H1 (cell line): ENCODE results near the gene TLE3. TPM values are rescaled to one million over a fixed set of nuclear protein-coding genes. Genes with fewer than 3 reads are reported as not detected.

Source experiments
- CTCF ChIA-PET: fragments of 300-600 bp; sonication (Branson Sonifier 250); formaldehyde crosslinking; loops from one replicate; lab custom pipeline; 2021; ENCODE audit not compliant: partially characterized antibody; lab: Charles Lee
- POLR2A ChIA-PET: fragments of 300-600 bp; sonication (Branson Sonifier 250); formaldehyde crosslinking; loops from one replicate; lab custom pipeline; 2021; ENCODE audit warnings: inconsistent platforms; ENCODE audit not compliant: partially characterized antibody; lab: Charles Lee
- DNase-seq, 2 experiments: peaks; one replicate each; pipeline versions ENCODE4 v3.0.0 to v3.0.0-alpha.2; 2010 to 2022; ENCODE audit warnings: low spot score in 2 of 2, low read depth in 1 of 2, mixed read lengths in 1 of 2
- FAIRE-seq: peaks from 2 replicates; lab custom pipeline; 2011; peaks lifted over from hg19 to GRCh38; lab: Jason Lieb, UNC
- H2AFZ ChIP-seq: 2 replicates; pipeline ENCODE4 v1.8.1; 2012; ENCODE audit warnings: low read length, inconsistent platforms
- H2AK5ac ChIP-seq: 2 replicates; pipeline ENCODE4 v1.6.1; 2013; ENCODE audit warnings: low read depth, low read length
- H2BK120ac ChIP-seq: replicated peaks from 2 replicates; pipeline ENCODE3; 2013; ENCODE audit warnings: low read depth, low read length, inconsistent platforms
- H2BK12ac ChIP-seq: 2 replicates; pipeline ENCODE4 v1.6.1; 2013; ENCODE audit warnings: low read depth, low read length
- H2BK15ac ChIP-seq: 2 replicates; pipeline ENCODE4 v1.6.1; 2013; ENCODE audit warnings: low read length
- H2BK20ac ChIP-seq: 2 replicates; pipeline ENCODE4 v1.6.1; 2013; ENCODE audit warnings: low read length
- H2BK5ac ChIP-seq: 2 replicates; pipeline ENCODE4 v1.6.1; 2013; ENCODE audit warnings: low read depth, low read length
- H3K14ac ChIP-seq: 2 replicates; pipeline ENCODE4 v1.6.1; 2013; ENCODE audit warnings: inconsistent platforms; ENCODE audit not compliant: insufficient read length
- H3K18ac ChIP-seq: 2 replicates; pipeline ENCODE4 v1.6.1; 2013; ENCODE audit warnings: low read length; ENCODE audit errors: extremely low read depth
- H3K23ac ChIP-seq: 2 replicates; pipeline ENCODE4 v1.6.1; 2013; ENCODE audit warnings: inconsistent platforms; ENCODE audit not compliant: insufficient read length
- H3K23me2 ChIP-seq: 2 replicates; pipeline ENCODE4 v1.6.1; 2013; ENCODE audit warnings: low read depth, low read length
- H3K27ac ChIP-seq: 2 replicates; pipeline ENCODE4 v1.6.1; 2011; ENCODE audit warnings: low read depth, low read length, inconsistent platforms
- H3K27me3 ChIP-seq, 4 experiments: replicated peaks in 1 of 4; 1 replicate in 1 of 4; 2 replicates in 3 of 4; pipeline versions ENCODE4 v1.6.1 to v1.8.1; 2011 to 2013; ENCODE audit warnings: low read length in 3 of 4, mild to moderate bottlenecking in 3 of 4, inconsistent platforms in 2 of 4, mixed read lengths in 2 of 4, moderate library complexity in 1 of 4; ENCODE audit not compliant: control insufficient read depth in 3 of 4, insufficient read depth in 3 of 4; ENCODE audit errors: extremely low read depth in 1 of 4
- H3K36me3 ChIP-seq, 4 experiments: 2 replicates each; pipeline versions ENCODE4 v1.6.1 to v1.8.1; 2011 to 2013; ENCODE audit warnings: mild to moderate bottlenecking in 4 of 4, low read length in 3 of 4, moderate library complexity in 2 of 4, control low read depth in 1 of 4, inconsistent platforms in 1 of 4; ENCODE audit not compliant: insufficient read depth in 4 of 4, control insufficient read depth in 2 of 4
- H3K4ac ChIP-seq: replicated peaks from 2 replicates; pipeline ENCODE3; 2013; ENCODE audit warnings: low read length, low read depth, mixed read lengths, inconsistent platforms; ENCODE audit not compliant: insufficient read length
- H3K4me1 ChIP-seq, 4 experiments: replicated peaks in 1 of 4; 1 replicate in 1 of 4; 2 replicates in 3 of 4; pipeline versions ENCODE4 v1.6.1 to v1.8.1; 2011 to 2013; ENCODE audit warnings: low read length in 3 of 4, inconsistent platforms in 2 of 4, mixed read lengths in 1 of 4; ENCODE audit not compliant: insufficient read depth in 4 of 4, control insufficient read depth in 3 of 4
- H3K4me2 ChIP-seq, 2 experiments: 2 replicates each; pipeline versions ENCODE4 v1.6.1 to v1.8.1; 2011 to 2013; ENCODE audit warnings: low read depth in 2 of 2, low read length in 2 of 2, control low read depth in 1 of 2, inconsistent platforms in 1 of 2, mild to moderate bottlenecking in 1 of 2; ENCODE audit not compliant: insufficient read depth in 1 of 2
- H3K4me3 ChIP-seq, 4 experiments: fragments of 200-600, 300-600 bp in 1 of 4; sonication (generic), shearing (Covaris generic), sonication (Bioruptor Twin) in 1 of 4; 2 replicates each; pipeline versions ENCODE4 v1.5.1 to v1.8.1; 2011 to 2016; ENCODE audit warnings: low read length in 4 of 4, low read depth in 3 of 4, control low read depth in 2 of 4, inconsistent platforms in 2 of 4, mild to moderate bottlenecking in 2 of 4, mixed read lengths in 1 of 4, moderate library complexity in 1 of 4; ENCODE audit not compliant: insufficient read depth in 2 of 4; ENCODE audit errors: extremely low read depth in 1 of 4
- H3K56ac ChIP-seq: replicated peaks from 2 replicates; pipeline ENCODE3; 2013; ENCODE audit warnings: low read depth, mild to moderate bottlenecking, mixed read lengths, low read length, inconsistent platforms; ENCODE audit not compliant: insufficient read length
- H3K79me1 ChIP-seq: 2 replicates; pipeline ENCODE4 v1.6.1; 2013; ENCODE audit warnings: low read depth, low read length, control low read depth
- H3K79me2 ChIP-seq, 2 experiments: 2 replicates each; pipeline versions ENCODE4 v1.6.1 to v1.8.1; 2012 to 2013; ENCODE audit warnings: low read length in 2 of 2, mild to moderate bottlenecking in 2 of 2, inconsistent platforms in 1 of 2; ENCODE audit not compliant: insufficient read depth in 2 of 2, control insufficient read depth in 1 of 2
- H3K9ac ChIP-seq, 4 experiments: replicated peaks in 1 of 4; 1 replicate in 1 of 4; 2 replicates in 3 of 4; pipeline versions ENCODE4 v1.6.1 to v1.8.1; 2011 to 2013; ENCODE audit warnings: low read depth in 3 of 4, low read length in 3 of 4, control low read depth in 2 of 4, mild to moderate bottlenecking in 2 of 4, moderate library complexity in 2 of 4, inconsistent platforms in 1 of 4; ENCODE audit errors: extremely low read depth in 1 of 4
- H3K9me3 ChIP-seq, 2 experiments: 2 replicates each; pipeline versions ENCODE4 v1.6.1 to v1.8.1; 2012 to 2013; ENCODE audit warnings: mild to moderate bottlenecking in 2 of 2, moderate library complexity in 2 of 2, control low read depth in 1 of 2, inconsistent platforms in 1 of 2, low read depth in 1 of 2, low read length in 1 of 2, mixed read lengths in 1 of 2; ENCODE audit not compliant: insufficient read depth in 2 of 2
- H4K20me1 ChIP-seq, 2 experiments: replicated peaks in 1 of 2; 2 replicates each; pipeline versions ENCODE3 to v1.8.1; 2011 to 2013; ENCODE audit warnings: inconsistent platforms in 2 of 2, low read length in 2 of 2, mild to moderate bottlenecking in 1 of 2; ENCODE audit not compliant: insufficient read depth in 2 of 2, control insufficient read depth in 1 of 2
- H4K5ac ChIP-seq: 2 replicates; pipeline ENCODE4 v1.6.1; 2013; ENCODE audit warnings: low read length, low read depth, mixed read lengths, inconsistent platforms; ENCODE audit not compliant: insufficient read length
- H4K8ac ChIP-seq: 2 replicates; pipeline ENCODE4 v1.8.0; 2013; ENCODE audit warnings: mild to moderate bottlenecking, moderate library complexity, low read length, inconsistent platforms; ENCODE audit not compliant: insufficient read depth; ENCODE audit errors: extremely low read depth
- H4K91ac ChIP-seq: replicated peaks from 2 replicates; pipeline ENCODE3; 2013; ENCODE audit warnings: low read length, mixed read lengths, inconsistent platforms; ENCODE audit not compliant: insufficient read length
- HDAC2 ChIP-seq, 2 experiments: fragments of 300-600 bp in 1 of 2; sonication (generic) in 1 of 2; IDR thresholded peaks; 2 replicates each; pipeline ENCODE4 v1.6.1; 2011 to 2012; ENCODE audit warnings: low read depth in 2 of 2, low read length in 2 of 2, mild to moderate bottlenecking in 2 of 2, moderate library complexity in 2 of 2, borderline replicate concordance in 1 of 2, inconsistent platforms in 1 of 2
- NRF1 ChIP-seq: IDR thresholded peaks from 2 replicates; pipeline ENCODE4 v1.6.1; 2011; ENCODE audit warnings: mild to moderate bottlenecking, low read depth, low read length, improper control_type of control experiment
- RFX5 ChIP-seq: IDR thresholded peaks from 2 replicates; pipeline ENCODE4 v1.6.1; 2011; ENCODE audit warnings: low read depth, low read length, improper control_type of control experiment, borderline replicate concordance
- ZNF274 ChIP-seq: IDR thresholded peaks from 2 replicates; pipeline ENCODE4 v1.7.0; 2012; ENCODE audit warnings: low read length, borderline replicate concordance; ENCODE audit errors: extremely low read depth
- WGBS, 2 experiments: shearing (Covaris generic) in 1 of 2; methylation state at CpG; one replicate each; pipeline versions ENCODE4 v1.1.6 to v1.1.7; 2013 to 2015; ENCODE audit warnings: low lambda C conversion rate in 2 of 2, mixed read lengths in 2 of 2, inconsistent platforms in 1 of 2, low coverage in 1 of 2, missing lambda C conversion rate in 1 of 2; ENCODE audit not compliant: insufficient replicate concordance in 2 of 2, insufficient coverage in 1 of 2, insufficient read length in 1 of 2; ENCODE audit errors: extremely low coverage in 1 of 2, missing lambda C conversion rate in 1 of 2; 5-methylcytosine and 5-hydroxymethylcytosine counted together
- polyA plus RNA-seq, 7 experiments: library from polyadenylated mRNA; depleted of rRNA in 3 of 7; stranded (reverse) in 5 of 7; unstranded in 2 of 7; fragments of >200 nt in 5 of 7; fragments of 200-250 nt in 2 of 7; gene quantifications; 1 replicate in 5 of 7; 2 replicates in 1 of 7; 4 replicates in 1 of 7; pipeline versions ENCODE4 v1.2.1 to v1.2.3, GENCODE V29; 2011 to 2013; ENCODE audit warnings: missing spikeins in 2 of 7, mixed read lengths in 2 of 7
- total RNA-seq: library from RNA; stranded (reverse); fragmentation: NEBNext Ultra II Directional; extraction: Animal tissue kit (Norgen Biotek cat#: 25700); gene quantifications from 2 replicates; pipeline ENCODE4 v1.2.1, GENCODE V29; 2021

The TLE3 gene
- total and polyA plus RNA-seq, 2 of the 8 experiments (the other 6 are each of a cell fraction or from before 2014, with no cell fraction given): 25.1 to 61.2 TPM

GRCh38 chr15:70059476-70060213 is 38.1 kb downstream of the TLE3 start:
- no peak overlapping the region for H2AFZ ChIP-seq
- H3K79me1 ChIP-seq: peaks cover 2% of the 10 kb centered on the region
- H4K8ac ChIP-seq: no peak overlapping the region; the same call in 1 of the 2 replicates
- H3K9me3 ChIP-seq: no peaks in the 10 kb centered on the region
- H2BK5ac ChIP-seq: no peak overlapping the region; the same call in 1 of the 2 replicates
- H3K18ac ChIP-seq: no peak overlapping the region
- no peaks in the 10 kb centered on the region for H3K79me2 ChIP-seq
- no peak overlapping the region for H2BK12ac ChIP-seq
- H2BK120ac ChIP-seq: no peak overlapping the region
- 90% methylated on average over 8 of the region's 8 CpGs; no CpG with 5 or more reads in 1 of the 2 experiments for WGBS, 2 experiments
- no peak for FAIRE-seq
- H4K5ac ChIP-seq: no peak overlapping the region
- ChIA-PET POLR2A (no interaction called here), CTCF (interaction anchor here (1.0 kb wide), 1 partner anchor 537 kb away, joined by 3 read pairs; no protein-coding TSS in a partner anchor)
- H4K91ac ChIP-seq: no peak overlapping the region
- no peak overlapping the region for H2AK5ac ChIP-seq
- no peak overlapping the region for H3K27ac ChIP-seq
- H3K56ac ChIP-seq: no peak overlapping the region
- no peak overlapping the region for H3K4me3 ChIP-seq
- no peak overlapping the region for H2BK20ac ChIP-seq
- DNase-seq: no peak
- no peak overlapping the region for H3K14ac ChIP-seq
- peaks cover 22 to 95% (median 52%) of the 10 kb centered on the region in 4 experiments for H3K36me3 ChIP-seq
- no peak overlapping the region for H3K23ac ChIP-seq
- no peak for TF ChIP-seq HDAC2 (IDR thresholded peaks at IDR 0.05; ENCODE audit: borderline replicate concordance in 1 of 2, low read depth in 2 of 2, low read length in 2 of 2)
- no peak for TF ChIP-seq ZNF274
- no peak for TF ChIP-seq NRF1
- no peak for TF ChIP-seq RFX5
- H3K4me1 ChIP-seq: no peaks in the 10 kb centered on the region
- no peak overlapping the region for H3K4ac ChIP-seq
- H3K27me3 ChIP-seq: no peaks in the 10 kb centered on the region
- no peak overlapping the region for H2BK15ac ChIP-seq
- H3K4me2 ChIP-seq: no peak overlapping the region
- peaks cover 11 to 21% of the 10 kb centered on the region in 2 experiments for H4K20me1 ChIP-seq
- H3K9ac ChIP-seq: no peak overlapping the region
- H3K23me2 ChIP-seq: no peaks in the 10 kb centered on the region
